ENCODE measurements around the gene MAFG. TPM values are rescaled to one million over a fixed set of nuclear protein-coding genes. Genes with fewer than 3 reads are reported as not detected.

MAFG gene
- total and polyA plus RNA-seq, 9 of the 15 experiments (the other 6 are each of a cell fraction or from before 2014, with no cell fraction given) = 1.1 to 58.1 (median 24.9) TPM

DNA sequence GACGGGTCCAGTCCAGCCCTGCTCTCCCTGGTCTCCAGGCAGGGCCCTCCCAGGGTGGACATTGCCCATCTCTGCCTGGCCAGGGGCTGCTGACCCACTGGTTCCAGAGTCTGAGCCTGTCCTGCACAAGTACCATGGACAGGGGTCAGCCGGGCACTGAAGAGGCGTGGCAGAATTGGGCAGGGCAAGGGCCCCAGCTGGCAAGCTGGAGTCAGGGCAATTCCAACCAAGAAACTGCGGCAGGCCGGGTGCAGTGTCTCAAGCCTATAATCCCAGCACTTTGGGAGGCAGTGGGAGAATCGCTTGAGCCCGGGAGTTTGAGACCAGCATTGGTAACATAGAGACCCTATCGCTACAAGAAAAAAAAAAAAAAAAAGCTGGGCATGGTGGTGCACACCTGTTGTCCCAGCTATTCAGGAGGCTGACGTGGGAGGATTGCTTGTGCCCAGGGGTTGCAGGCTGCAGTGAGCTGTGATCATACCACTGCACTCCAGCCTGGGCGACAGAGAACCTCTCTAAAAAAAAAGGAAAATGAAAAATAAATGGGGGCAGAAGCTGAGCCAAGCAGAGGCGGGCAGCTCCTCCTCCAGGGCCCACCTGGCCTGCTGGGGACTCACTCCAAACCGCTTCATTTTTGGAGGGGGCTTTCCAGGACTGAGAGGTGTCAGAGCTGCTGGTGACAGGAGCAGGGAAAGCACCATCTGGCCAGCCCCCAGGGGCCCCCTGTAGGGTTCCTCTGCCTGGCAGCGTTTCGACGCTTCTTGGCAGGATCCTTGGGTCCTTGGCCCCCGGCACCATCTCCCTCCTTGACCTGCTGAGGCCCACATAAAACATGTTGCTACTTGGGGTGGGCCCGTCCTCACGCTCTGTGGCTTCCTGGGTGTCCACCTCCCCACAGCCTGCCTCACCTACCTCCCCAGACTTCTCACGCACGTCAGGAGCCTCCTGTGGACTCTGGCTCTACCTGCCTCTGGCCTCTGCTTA, 2.9 kb upstream of the MAFG start (continued):
- TF ChIP-seq ZNF511 (CRISPR knock-in tag; IDR thresholded peaks at IDR 0.05) (no peak), POLR2G (IDR thresholded peaks at IDR 0.05; ENCODE audit: low read depth, low read length) (peak; percentile 7; the same call in 1 of the 2 replicates), ZZZ3 (IDR thresholded peaks at IDR 0.05) (no peak), HOXB6 (CRISPR knock-in tag; IDR thresholded peaks at IDR 0.05; ENCODE audit: borderline replicate concordance) (no peak), ZNF696 (CRISPR knock-in tag; conservative IDR thresholded peaks at IDR 0.05) (no peak), ESRRB (CRISPR knock-in tag; IDR thresholded peaks at IDR 0.05; ENCODE audit: borderline replicate concordance) (no peak), E4F1 (CRISPR knock-in tag; IDR thresholded peaks at IDR 0.05; ENCODE audit: borderline replicate concordance) (no peak), SMAD2 (IDR thresholded peaks at IDR 0.05; ENCODE audit: low read depth, low read length) (no peak), SIN3B (IDR thresholded peaks at IDR 0.05; ENCODE audit: low read depth) (no peak)
- TF ChIP-seq, protein P1, sequence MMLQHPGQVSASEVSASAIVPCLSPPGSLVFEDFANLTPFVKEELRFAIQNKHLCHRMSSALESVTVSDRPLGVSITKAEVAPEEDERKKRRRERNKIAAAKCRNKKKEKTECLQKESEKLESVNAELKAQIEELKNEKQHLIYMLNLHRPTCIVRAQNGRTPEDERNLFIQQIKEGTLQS (IDR thresholded peaks at IDR 0.05) = no peak
- TF ChIP-seq, protein P1 (CRISPR knock-in tag; conservative IDR thresholded peaks at IDR 0.05) = no peak
- TF ChIP-seq, protein P2, sequence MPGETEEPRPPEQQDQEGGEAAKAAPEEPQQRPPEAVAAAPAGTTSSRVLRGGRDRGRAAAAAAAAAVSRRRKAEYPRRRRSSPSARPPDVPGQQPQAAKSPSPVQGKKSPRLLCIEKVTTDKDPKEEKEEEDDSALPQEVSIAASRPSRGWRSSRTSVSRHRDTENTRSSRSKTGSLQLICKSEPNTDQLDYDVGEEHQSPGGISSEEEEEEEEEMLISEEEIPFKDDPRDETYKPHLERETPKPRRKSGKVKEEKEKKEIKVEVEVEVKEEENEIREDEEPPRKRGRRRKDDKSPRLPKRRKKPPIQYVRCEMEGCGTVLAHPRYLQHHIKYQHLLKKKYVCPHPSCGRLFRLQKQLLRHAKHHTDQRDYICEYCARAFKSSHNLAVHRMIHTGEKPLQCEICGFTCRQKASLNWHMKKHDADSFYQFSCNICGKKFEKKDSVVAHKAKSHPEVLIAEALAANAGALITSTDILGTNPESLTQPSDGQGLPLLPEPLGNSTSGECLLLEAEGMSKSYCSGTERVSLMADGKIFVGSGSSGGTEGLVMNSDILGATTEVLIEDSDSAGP (CRISPR knock-in tag; IDR thresholded peaks at IDR 0.05) = no peak
- TF ChIP-seq, protein P3, sequence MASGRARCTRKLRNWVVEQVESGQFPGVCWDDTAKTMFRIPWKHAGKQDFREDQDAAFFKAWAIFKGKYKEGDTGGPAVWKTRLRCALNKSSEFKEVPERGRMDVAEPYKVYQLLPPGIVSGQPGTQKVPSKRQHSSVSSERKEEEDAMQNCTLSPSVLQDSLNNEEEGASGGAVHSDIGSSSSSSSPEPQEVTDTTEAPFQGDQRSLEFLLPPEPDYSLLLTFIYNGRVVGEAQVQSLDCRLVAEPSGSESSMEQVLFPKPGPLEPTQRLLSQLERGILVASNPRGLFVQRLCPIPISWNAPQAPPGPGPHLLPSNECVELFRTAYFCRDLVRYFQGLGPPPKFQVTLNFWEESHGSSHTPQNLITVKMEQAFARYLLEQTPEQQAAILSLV (tag; IDR thresholded peaks at IDR 0.05) = no peak
